ENCODE results near the gene IL15RA.
"Not testable (repeated sequence)": the region's sequence is repeated elsewhere in the genome, so short reads cannot be mapped to it uniquely, and the experiment has no call there.

IL15RA gene

DNA sequence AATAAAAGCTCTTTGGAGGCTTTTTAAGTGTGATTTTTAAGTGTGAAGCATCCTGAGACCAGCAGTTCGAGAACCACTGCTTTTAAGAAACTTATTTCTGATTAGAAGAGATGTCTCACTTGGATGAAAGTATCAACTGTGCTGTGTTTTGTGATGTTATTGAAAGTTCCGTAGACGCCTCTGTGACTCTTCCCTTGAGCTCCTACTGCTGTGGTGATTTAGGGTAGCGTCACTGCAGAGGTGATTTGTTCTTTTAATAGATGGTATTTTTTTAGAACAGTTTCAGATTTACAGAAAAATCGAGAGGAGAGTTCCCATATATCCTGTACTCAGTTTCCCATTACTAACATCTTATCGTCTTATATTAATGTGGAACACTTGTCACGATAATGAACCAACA is 57.8 kb downstream of the IL15RA start:
- no peak for DNase-seq

- DNase-seq, result no peak
Observed at GRCh38 chr10:5918763-5919162, 58.6 kb downstream of the IL15RA start.

DNA sequence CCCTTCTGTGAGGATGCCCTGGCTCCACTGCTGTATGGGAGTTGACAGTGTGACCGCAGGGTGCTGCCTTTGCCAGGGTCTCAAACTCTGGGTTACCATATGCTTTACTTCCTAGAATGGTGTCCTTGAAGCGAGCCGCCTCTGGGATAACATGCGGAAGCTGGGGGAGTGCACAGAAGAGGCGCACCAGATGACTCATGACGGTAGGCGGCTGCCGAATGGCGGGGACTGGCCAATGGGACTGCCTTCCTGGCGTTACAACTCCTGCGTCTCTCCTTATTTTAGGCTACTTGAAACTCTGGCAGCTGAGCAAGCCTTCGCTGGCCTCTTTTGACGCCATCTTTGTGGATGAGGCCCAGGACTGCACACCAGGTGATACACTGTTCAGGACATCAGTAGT is 60.0 kb downstream of the IL15RA start:
- DNase-seq, result no peak

- DNase-seq, result no peak
Observed at GRCh38 chr10:5915451-5915850, 61.9 kb downstream of the IL15RA start.

DNA sequence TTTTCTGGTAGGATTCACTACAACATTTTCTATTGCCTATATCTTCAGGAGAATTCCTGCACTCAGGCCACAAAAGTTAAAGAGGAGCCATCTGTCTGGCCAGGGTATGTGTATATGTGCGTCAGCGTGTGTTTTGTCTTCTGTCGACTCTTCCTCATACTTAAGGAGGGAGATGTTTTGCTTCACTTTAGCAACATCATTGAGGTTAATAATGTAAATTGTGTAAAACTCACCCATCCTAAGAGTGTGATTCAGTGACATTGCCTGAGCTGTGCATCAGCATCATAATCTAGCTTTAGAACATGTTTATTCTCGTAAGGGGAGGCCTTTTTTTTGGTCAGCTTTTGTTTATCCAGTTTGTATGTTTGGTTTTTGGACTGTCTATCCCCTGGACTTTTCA is 63.6 kb downstream of the IL15RA start:
- no peak for DNase-seq

- no peak for DNase-seq
Observed at GRCh38 chr10:5911670-5912069, 65.7 kb downstream of the IL15RA start.

- no peak for DNase-seq
Observed at GRCh38 chr10:5910323-5911100, 66.8 kb downstream of the IL15RA start.

GRCh38 chr10:5908676-5909075 is 68.7 kb downstream of the IL15RA start:
- DNase-seq, result not testable (repeated sequence)

- no peak for DNase-seq
Observed at GRCh38 chr10:5906651-5907050, 70.7 kb downstream of the IL15RA start.

DNA sequence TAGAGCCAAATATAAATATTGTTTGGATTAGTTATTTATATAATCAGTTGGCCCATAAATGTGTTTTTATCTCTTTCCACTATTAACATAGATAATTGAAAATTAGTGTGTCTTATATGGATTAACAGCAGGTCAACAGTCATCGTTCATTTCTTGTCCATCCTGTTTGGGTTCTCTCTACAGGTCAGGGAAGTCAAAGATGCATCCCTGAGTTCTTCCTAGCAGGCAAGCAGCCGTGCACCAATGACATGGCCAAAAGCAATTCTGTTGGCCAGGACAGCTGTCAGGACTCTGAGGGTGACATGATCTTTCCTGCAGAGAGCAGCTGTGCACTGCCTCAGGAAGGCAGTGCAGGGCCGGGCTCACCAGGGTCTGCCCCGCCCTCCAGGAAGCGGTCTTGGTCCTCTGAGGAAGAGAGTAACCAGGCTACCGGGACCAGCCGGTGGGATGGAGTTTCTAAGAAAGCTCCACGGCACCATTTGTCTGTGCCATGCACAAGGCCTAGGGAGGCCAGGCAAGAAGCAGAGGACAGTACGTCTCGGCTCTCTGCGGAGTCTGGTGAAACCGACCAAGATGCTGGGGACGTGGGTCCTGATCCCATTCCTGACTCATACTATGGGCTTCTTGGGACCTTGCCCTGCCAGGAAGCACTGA is 71.4 kb downstream of the IL15RA start:
- DNase-seq, result no peak

GRCh38 chr10:5904227-5904626 is 73.1 kb downstream of the IL15RA start:
- DNase-seq, result no peak

DNA sequence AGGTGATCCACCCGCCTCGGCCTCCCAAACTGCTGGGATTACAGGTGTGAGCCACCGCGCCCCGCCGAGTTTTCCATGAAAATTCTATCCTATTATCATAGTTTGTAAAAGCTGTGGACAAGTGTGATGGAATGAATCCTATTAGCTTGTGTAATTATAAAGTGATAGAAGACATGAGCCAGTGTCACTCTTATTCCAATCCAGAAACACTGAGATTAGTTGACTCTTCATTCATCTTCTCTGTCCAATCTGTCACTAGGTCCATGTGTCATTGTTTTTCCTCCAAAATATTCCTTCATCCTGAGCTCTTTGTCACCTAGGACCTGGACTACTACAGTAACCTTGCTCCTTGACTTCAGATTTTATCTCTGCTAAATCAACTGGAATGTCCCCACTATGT is 73.8 kb downstream of the IL15RA start:
- DNase-seq, result no peak

- no peak for DNase-seq
Observed at GRCh38 chr10:5902511-5903274, 74.7 kb downstream of the IL15RA start.
